SK-N-MC (cell line): Measurements from ENCODE around the gene ARHGEF37.

ENCODE experiments used
- EZH2 ChIP-seq: fragments of 200-600 bp; sonication (generic); IDR thresholded peaks from one replicate; pipeline ENCODE4 v1.6.1; 2017; ENCODE audit warnings: antibody characterized with exemption
- POLR2AphosphoS5 ChIP-seq: IDR thresholded peaks from 2 replicates; pipeline ENCODE4 v1.6.1; 2012; ENCODE audit warnings: mild to moderate bottlenecking, low read depth, low read length, borderline replicate concordance

DNA sequence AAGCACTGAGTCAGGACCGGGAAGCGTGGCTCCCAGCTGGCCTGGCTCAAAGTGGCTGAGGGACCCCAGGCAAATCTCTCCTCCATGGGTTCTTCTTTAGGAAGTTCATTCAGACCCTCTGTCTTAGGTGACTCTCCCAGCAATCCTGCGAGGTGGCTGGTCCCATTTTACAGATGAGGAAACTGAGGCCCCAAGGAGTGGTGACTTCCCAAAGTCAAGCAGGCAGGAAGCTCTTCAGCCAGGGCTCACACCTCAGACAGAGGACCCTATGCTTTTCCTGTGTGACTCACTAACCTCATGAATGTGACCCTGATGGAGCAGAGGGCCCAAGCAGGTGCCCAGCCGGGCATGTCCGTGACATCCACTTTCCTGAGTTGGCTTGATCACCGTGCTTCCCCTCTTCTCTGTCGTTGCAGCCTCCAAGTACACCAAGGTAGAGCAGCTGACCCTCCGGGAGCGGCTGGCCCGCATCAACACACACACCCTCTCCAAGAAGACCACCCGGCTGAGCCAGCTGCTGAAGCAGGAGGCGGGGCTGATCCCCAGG, 36.5 kb downstream of the ARHGEF37 start:
- no peak for TF ChIP-seq POLR2AphosphoS5
- no peak for TF ChIP-seq EZH2
